ENCODE results near the gene GALNS. TPM values are rescaled to one million over a fixed set of nuclear protein-coding genes. Genes with fewer than 3 reads are reported as not detected.

GALNS gene
- polyA plus RNA-seq, 2 of the 4 experiments (the other 2 are of a cell fraction), result 7.0 to 31.2 TPM

- TF ChIP-seq HOXB5 (CRISPR knock-in tag; IDR thresholded peaks at IDR 0.05) (no peak), FOSB (CRISPR knock-in tag; IDR thresholded peaks at IDR 0.05) (no peak), POLR2AphosphoS2 (conservative IDR thresholded peaks at IDR 0.05; ENCODE audit: low read length) (no peak), HDAC2 (IDR thresholded peaks at IDR 0.05) (no peak), GATA3 (IDR thresholded peaks at IDR 0.05; ENCODE audit: borderline replicate concordance) (no peak), MAX (IDR thresholded peaks at IDR 0.05) (peak; percentile 97), RAD21 (conservative IDR thresholded peaks at IDR 0.05 in 1 of 2, IDR thresholded peaks at IDR 0.05 in 1 of 2) (no peak), MYC (IDR thresholded peaks at IDR 0.05; ENCODE audit: borderline replicate concordance, low read length) (no peak; the same call in 1 of the 2 replicates), TFCP2L1 (CRISPR knock-in tag; IDR thresholded peaks at IDR 0.05) (no peak), RFX5 (IDR thresholded peaks at IDR 0.05) (no peak)
These were observed 45.6 kb downstream of the GALNS start (continued) for GRCh38 chr16:88810912-88811768.

- ChIA-PET POLR2A (interaction anchor here (0.8 to 4.8 kb wide), 7 partner anchors 7 to 73 kb away, joined by 3 to 33 read pairs (median 6); partner anchors contain the start of genes CDT1, GALNS, PIEZO1 and TRAPPC2L), CTCF (interaction anchor here (0.8 to 3.8 kb wide), 7 partner anchors 9 to 406 kb away, joined by 3 to 28 read pairs (median 5); partner anchors contain the start of genes GALNS and TRAPPC2L)
- DNase-seq (ENCODE audit: low read depth in 1 of 2, low spot score in 1 of 2), result no peak
- H3K4me3 ChIP-seq, result peak overlapping the region; percentile 83
- H3K4me2 ChIP-seq, result peak overlapping the region; percentile 99
- TF ChIP-seq ZFP36 (IDR thresholded peaks at IDR 0.05; ENCODE audit: borderline replicate concordance, partially characterized antibody) (peak; percentile 51), HDAC2 (IDR thresholded peaks at IDR 0.05) (no peak), ZSCAN20 (CRISPR knock-in tag; IDR thresholded peaks at IDR 0.05) (no peak), USF2 (IDR thresholded peaks at IDR 0.05) (no peak), CHD2 (IDR thresholded peaks at IDR 0.05; ENCODE audit: low read length, partially characterized antibody) (no peak), HES2 (IDR thresholded peaks at IDR 0.05) (no peak), EHMT2 (IDR thresholded peaks at IDR 0.05; ENCODE audit: low read depth) (no peak), POLR2AphosphoS2 (conservative IDR thresholded peaks at IDR 0.05; ENCODE audit: low read length) (no peak), FOSB (CRISPR knock-in tag; IDR thresholded peaks at IDR 0.05) (no peak), CBX2 (IDR thresholded peaks at IDR 0.05; ENCODE audit: borderline replicate concordance, low read depth) (no peak), PBX3 (IDR thresholded peaks at IDR 0.05) (peak; percentile 69), TFCP2L1 (CRISPR knock-in tag; IDR thresholded peaks at IDR 0.05) (no peak), MAX (IDR thresholded peaks at IDR 0.05) (0 out of 2 replicates have a peak, but pooled peaks have one; percentile 16), CEBPB (IDR thresholded peaks at IDR 0.05) (no peak), GATA3 (IDR thresholded peaks at IDR 0.05; ENCODE audit: borderline replicate concordance) (no peak)
- TF ChIP-seq, protein P1, sequence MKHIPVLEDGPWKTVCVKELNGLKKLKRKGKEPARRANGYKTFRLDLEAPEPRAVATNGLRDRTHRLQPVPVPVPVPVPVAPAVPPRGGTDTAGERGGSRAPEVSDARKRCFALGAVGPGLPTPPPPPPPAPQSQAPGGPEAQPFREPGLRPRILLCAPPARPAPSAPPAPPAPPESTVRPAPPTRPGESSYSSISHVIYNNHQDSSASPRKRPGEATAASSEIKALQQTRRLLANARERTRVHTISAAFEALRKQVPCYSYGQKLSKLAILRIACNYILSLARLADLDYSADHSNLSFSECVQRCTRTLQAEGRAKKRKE (CRISPR knock-in tag; IDR thresholded peaks at IDR 0.05; ENCODE audit: low read depth), result no peak
- no peak for FAIRE-seq
- H3K27ac ChIP-seq, result peak overlapping the region; percentile 98 to 99
- no peaks in the 10 kb centered on the region for H3K9me3 ChIP-seq
- H3K4me1 ChIP-seq, result peaks cover 22% of the 10 kb centered on the region
- ATAC-seq, result peak in 1 of 2 experiments; percentile 0; a peak in 2 of 6 replicates
- 37% methylated on average over 11 of the region's 12 CpGs for WGBS (ENCODE audit: missing lambda C conversion rate)
These were observed 46.4 kb downstream of the GALNS start for GRCh38 chr16:88810166-88810911.
